Astrocyte of the spinal cord (primary cell): Measurements from ENCODE around the gene TIMM22.
A peak's percentile ranks its signal among the peaks of the same experiment; 100 is the strongest.

ENCODE experiments used
- DNase-seq: peaks from one replicate; pipeline ENCODE4 v3.0.0; 2011; ENCODE audit warnings: low read depth, low spot score
- H3K4me3 ChIP-seq: 2 replicates; pipeline ENCODE4 v1.5.1; 2011; ENCODE audit warnings: low read depth, mild to moderate bottlenecking, low read length, moderate library complexity
- in situ Hi-C: cut with HindIII; loops from 2 replicates; pipeline ENCODE4 v1.10.0; 2017; ENCODE audit warnings: low sequenced_read_pairs
- TF ChIP-seq, protein P1 (sequence below): IDR thresholded peaks from 2 replicates; pipeline ENCODE4 v1.5.1; 2012; ENCODE audit warnings: low read depth, mild to moderate bottlenecking, low read length, inconsistent platforms

TIMM22 gene

DNA sequence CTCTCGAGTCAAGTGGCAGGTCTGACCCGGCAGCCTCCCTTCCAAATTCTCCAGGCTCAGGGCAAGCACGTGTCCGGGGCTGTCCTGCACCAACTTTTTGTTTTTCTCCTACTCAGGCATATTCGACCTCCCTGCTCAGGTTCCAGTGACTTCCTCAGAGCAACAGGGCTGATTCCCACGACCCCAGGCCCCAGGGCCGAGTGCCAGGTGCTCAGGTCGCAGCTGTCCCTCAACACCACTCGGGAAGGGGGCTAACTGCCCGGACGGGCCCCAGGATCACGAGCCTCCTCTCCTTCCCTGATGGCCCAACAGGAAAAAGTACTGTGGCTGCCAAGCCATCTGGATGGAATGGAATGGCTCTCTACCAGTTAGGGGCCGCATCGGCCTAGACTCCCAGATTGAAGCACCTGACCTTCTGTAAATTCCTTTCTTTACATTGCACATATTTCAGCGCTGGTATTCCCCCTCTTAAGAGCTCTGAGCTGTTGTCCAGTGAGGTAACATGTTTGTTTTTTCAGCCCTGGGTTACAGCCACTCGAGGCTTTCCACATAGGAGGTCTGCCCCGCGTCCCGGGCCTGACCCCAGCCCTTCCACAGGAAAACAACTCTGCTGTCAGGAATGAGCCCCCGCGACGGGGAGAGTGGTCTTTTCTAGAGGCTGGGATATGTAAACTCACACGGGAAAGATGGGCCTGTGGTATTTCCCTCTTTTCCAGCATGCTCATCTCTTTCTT, 42.3 kb upstream of the TIMM22 start:
- DNase-seq = peak; percentile 86
- H3K4me3 ChIP-seq = no peak overlapping the region
- in situ Hi-C loops = no loop called here
- TF ChIP-seq, protein P1, sequence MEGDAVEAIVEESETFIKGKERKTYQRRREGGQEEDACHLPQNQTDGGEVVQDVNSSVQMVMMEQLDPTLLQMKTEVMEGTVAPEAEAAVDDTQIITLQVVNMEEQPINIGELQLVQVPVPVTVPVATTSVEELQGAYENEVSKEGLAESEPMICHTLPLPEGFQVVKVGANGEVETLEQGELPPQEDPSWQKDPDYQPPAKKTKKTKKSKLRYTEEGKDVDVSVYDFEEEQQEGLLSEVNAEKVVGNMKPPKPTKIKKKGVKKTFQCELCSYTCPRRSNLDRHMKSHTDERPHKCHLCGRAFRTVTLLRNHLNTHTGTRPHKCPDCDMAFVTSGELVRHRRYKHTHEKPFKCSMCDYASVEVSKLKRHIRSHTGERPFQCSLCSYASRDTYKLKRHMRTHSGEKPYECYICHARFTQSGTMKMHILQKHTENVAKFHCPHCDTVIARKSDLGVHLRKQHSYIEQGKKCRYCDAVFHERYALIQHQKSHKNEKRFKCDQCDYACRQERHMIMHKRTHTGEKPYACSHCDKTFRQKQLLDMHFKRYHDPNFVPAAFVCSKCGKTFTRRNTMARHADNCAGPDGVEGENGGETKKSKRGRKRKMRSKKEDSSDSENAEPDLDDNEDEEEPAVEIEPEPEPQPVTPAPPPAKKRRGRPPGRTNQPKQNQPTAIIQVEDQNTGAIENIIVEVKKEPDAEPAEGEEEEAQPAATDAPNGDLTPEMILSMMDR = no peak

DNA sequence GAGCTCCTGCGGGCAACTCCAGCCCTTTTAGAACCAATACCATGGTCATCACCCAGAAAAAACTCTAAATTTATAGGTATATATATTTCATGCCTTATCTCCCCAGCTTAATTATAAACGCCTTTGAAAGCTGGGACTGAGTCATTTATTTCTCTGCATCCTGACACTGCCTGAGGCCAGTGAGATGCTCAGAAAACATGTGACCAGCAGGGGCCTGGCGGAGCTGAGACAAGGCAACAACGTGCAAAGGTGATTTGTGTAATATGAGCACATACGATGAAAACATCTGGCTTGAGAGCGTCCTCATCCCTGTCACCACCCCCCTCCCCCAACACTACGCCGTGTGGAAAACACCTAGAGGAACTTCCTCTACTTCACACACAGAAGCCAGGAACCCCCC, 40.0 kb upstream of the TIMM22 start:
- no peak for DNase-seq
- H3K4me3 ChIP-seq = no peak overlapping the region
- TF ChIP-seq, protein P1 = no peak
- in situ Hi-C loops = no loop called here

DNA sequence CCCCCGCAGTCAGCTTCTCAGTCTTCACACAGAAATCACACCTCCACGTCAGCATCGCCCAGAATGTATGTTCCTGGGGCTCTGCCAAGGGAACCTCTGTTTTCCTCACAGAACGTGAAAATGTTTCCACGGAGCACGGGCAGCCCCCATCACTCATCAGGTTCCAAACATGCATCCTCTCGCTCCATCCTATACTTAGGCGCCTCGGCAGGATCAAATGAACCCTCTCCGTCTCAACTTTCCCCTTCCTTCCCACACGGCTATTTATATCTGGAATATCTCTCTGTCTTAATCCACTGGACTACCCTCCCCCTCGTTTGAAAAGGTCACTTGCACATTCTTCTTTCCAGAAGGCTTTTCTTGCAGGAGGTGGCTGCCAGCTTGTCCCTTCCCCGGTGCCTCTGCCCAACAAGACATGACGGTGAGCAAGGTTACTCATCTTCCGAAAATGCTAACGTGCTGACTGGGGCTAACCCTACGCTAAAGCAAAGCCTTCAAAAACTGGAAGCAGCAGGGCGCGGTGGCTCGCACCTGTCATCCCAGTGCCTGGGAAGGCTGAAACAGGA, 39.0 kb upstream of the TIMM22 start:
- in situ Hi-C loops = no loop called here
- H3K4me3 ChIP-seq = no peak overlapping the region
- DNase-seq = no peak
- TF ChIP-seq, protein P1 = no peak

DNA sequence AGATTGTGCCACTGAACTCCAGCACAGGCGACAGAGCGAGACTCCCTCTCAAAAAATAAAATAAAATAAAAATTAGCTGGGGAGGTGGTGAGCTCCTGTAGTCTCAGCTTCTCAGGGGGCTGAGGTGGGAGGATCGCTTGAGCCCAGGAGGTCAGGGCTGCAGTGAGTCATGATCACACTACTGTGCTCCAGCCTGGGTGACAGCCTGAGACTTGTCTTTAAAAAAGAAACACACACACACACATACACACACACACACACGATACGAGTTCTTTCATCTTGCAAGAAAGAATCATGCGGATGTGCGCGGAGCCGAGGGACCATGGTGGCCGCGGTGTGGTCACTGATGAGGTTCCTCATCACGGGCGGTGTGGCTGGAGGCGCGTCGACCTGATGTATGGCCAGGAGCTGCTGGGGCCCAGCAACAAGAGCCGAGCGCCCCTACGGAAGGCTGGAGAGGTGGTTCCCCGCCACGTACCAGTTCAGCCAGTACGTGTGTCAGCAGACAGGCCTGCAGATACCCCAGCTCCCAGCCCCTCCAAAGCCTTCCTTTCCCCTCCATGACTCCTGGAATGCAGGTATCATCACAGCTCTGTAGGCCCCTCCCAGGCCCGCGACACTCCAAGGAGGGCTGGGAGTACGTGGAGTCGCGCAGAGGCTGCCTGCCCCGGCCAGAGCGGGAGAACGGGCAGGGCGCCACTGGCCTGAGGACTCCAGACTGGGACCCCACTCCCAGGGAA, 38.0 kb upstream of the TIMM22 start:
- DNase-seq = no peak
- TF ChIP-seq, protein P1 = no peak
- H3K4me3 ChIP-seq = no peak overlapping the region
- in situ Hi-C loops = no loop called here

DNA sequence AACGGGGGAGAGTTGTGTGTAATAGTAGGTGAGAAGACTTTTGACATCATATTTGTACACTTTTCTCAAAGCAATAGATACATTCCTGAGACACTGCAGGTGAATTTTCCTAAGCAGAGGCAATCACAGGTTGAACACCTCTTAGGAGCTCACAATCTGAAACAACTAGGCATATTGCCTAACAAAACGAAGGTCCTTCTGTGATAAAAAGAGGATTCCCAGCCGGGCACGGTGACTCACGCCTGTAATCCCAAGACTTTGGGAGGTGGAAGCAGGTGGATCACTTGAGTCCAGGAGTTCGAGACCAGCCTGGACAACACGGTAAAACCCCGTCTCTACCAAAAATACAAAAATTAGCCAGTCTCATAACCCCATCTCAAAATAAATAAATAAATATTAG, 34.8 kb upstream of the TIMM22 start:
- in situ Hi-C loops = no loop called here
- TF ChIP-seq, protein P1 = no peak
- no peak overlapping the region for H3K4me3 ChIP-seq
- DNase-seq = no peak

DNA sequence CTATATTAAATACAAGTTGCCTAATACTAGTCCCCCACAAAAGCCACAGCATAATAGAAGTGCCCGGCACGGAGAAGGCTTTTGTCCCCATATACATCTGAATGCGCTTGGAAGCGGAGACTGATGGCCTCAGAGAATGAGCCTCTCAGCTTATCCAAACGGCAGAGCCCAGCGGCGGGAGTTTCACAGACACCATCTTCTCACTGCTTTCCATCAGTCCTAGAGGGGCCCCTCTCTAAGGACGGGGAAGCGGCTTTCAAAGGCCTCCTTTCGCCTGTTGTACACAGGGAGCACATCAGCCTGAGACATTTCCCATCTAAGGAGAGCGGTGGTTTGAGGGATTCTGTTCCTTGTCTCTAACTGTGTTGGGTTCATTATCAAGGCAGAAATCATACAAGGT, 34.3 kb upstream of the TIMM22 start:
- TF ChIP-seq, protein P1 = no peak
- H3K4me3 ChIP-seq = no peak overlapping the region
- in situ Hi-C loops = no loop called here
- DNase-seq = no peak
